IMR-90 (cell line): ENCODE data around the gene ZFHX3. TPM values are rescaled to one million over a fixed set of nuclear protein-coding genes. Genes with fewer than 3 reads are reported as not detected.

Experiments
- ATAC-seq: fragments of 200-7000 bp; cut with Tn5 transposase; 2 replicates; pipeline ENCODE4 v1.9.1; 2020; ENCODE audit warnings: low read depth, mild to moderate bottlenecking, moderate library complexity
- BruUV-seq: library from RNA; stranded (reverse); fragments of 400-500 nt; replicated peaks from 2 replicates; lab custom pipeline; 2021; lab: Mats Ljungman, UMichigan
- CTCF ChIA-PET: fragments of 300-600 bp; formaldehyde crosslinking; extraction: SDS; loops from one replicate; lab custom pipeline; 2021; ENCODE audit warnings: antibody characterized with exemption; lab: Yijun Ruan, JAX
- POLR2A ChIA-PET: fragments of 300-600 bp; sonication (Branson Sonifier 250); formaldehyde crosslinking; loops from one replicate; lab custom pipeline; 2022; ENCODE audit warnings: antibody characterized with exemption; ENCODE audit not compliant: unreplicated experiment; lab: Charles Lee
- DNase-seq: peaks from one replicate; pipeline ENCODE4 v3.0.0; 2013
- H2AFZ ChIP-seq: replicated peaks from 2 replicates; pipeline ENCODE3; 2013; ENCODE audit warnings: low read length, mild to moderate bottlenecking; ENCODE audit not compliant: poor library complexity
- H2AK5ac ChIP-seq: 2 replicates; pipeline ENCODE4 v1.6.1; 2013; ENCODE audit warnings: low read depth, low read length, inconsistent platforms
- H2AK9ac ChIP-seq: replicated peaks from 2 replicates; pipeline ENCODE3; 2013; ENCODE audit warnings: mild to moderate bottlenecking, low read depth, low read length, moderate library complexity; ENCODE audit not compliant: poor library complexity
- H2BK120ac ChIP-seq: 2 replicates; pipeline ENCODE4 v1.6.1; 2013; ENCODE audit warnings: low read depth, low read length, inconsistent platforms
- H2BK15ac ChIP-seq: 3 replicates; pipeline ENCODE4 v1.6.1; 2013; ENCODE audit warnings: low read depth, low read length, inconsistent platforms
- H2BK20ac ChIP-seq: 2 replicates; pipeline ENCODE4 v1.6.1; 2013; ENCODE audit warnings: low read depth, mild to moderate bottlenecking, inconsistent platforms, low read length, moderate library complexity
- H2BK5ac ChIP-seq: 2 replicates; pipeline ENCODE4 v1.6.1; 2013; ENCODE audit warnings: mild to moderate bottlenecking, low read depth, low read length, inconsistent platforms; ENCODE audit not compliant: poor library complexity, severe bottlenecking
- H3K14ac ChIP-seq: replicated peaks from 2 replicates; pipeline ENCODE4 v1.6.1; 2013; ENCODE audit warnings: low read depth, low read length, inconsistent platforms
- H3K18ac ChIP-seq: 2 replicates; pipeline ENCODE4 v1.6.1; 2013; ENCODE audit warnings: low read depth, low read length, control low read depth
- H3K23ac ChIP-seq: 2 replicates; pipeline ENCODE4 v1.6.1; 2013; ENCODE audit warnings: low read depth, low read length, inconsistent platforms
- H3K27ac ChIP-seq: 2 replicates; pipeline ENCODE4 v1.5.1; 2013; ENCODE audit warnings: mild to moderate bottlenecking, control low read depth, low read length; ENCODE audit not compliant: insufficient read depth
- H3K27me3 ChIP-seq: 2 replicates; pipeline ENCODE4 v1.6.1; 2013; ENCODE audit warnings: low read length; ENCODE audit not compliant: control insufficient read depth, insufficient read depth
- H3K36me3 ChIP-seq: 2 replicates; pipeline ENCODE4 v1.6.1; 2013; ENCODE audit warnings: low read length, mixed read lengths; ENCODE audit not compliant: control insufficient read depth, insufficient read depth
- H3K4ac ChIP-seq: 2 replicates; pipeline ENCODE4 v1.6.1; 2013; ENCODE audit warnings: low read depth, low read length, inconsistent platforms
- H3K4me1 ChIP-seq: 2 replicates; pipeline ENCODE4 v1.6.1; 2013; ENCODE audit warnings: low read length, mixed read lengths; ENCODE audit not compliant: control insufficient read depth, insufficient read depth
- H3K4me2 ChIP-seq: 2 replicates; pipeline ENCODE4 v1.6.1; 2013; ENCODE audit warnings: low read depth, mild to moderate bottlenecking, control low read depth, low read length, moderate library complexity
- H3K4me3 ChIP-seq: 2 replicates; pipeline ENCODE4 v1.5.1; 2013; ENCODE audit warnings: low read depth, mild to moderate bottlenecking, control low read depth, low read length, moderate library complexity; ENCODE audit not compliant: insufficient read depth
- H3K56ac ChIP-seq: 2 replicates; pipeline ENCODE4 v1.6.1; 2013; ENCODE audit warnings: low read length, inconsistent platforms; ENCODE audit not compliant: insufficient read depth; ENCODE audit errors: extremely low read depth
- H3K79me1 ChIP-seq, 2 experiments: 2 replicates each; pipeline ENCODE4 v1.6.1; 2013; ENCODE audit warnings: low read length in 2 of 2, inconsistent platforms in 1 of 2, low read depth in 1 of 2
- H3K9ac ChIP-seq: 2 replicates; pipeline ENCODE4 v1.6.1; 2013; ENCODE audit warnings: low read depth, low read length, control low read depth
- H3K9me1 ChIP-seq: 2 replicates; pipeline ENCODE4 v1.6.1; 2013; ENCODE audit warnings: low read length, inconsistent platforms; ENCODE audit not compliant: insufficient read depth
- H3K9me3 ChIP-seq: 2 replicates; pipeline ENCODE4 v1.6.1; 2013; ENCODE audit warnings: low read length; ENCODE audit not compliant: control insufficient read depth, insufficient read depth
- H4K20me1 ChIP-seq: 2 replicates; pipeline ENCODE4 v1.6.1; 2013; ENCODE audit warnings: low read length, inconsistent platforms; ENCODE audit not compliant: insufficient read depth
- H4K5ac ChIP-seq: 2 replicates; pipeline ENCODE4 v1.6.1; 2013; ENCODE audit warnings: mild to moderate bottlenecking, low read depth, low read length, control low read depth
- H4K8ac ChIP-seq, 2 experiments: 2 replicates each; pipeline ENCODE4 v1.6.1; 2013; ENCODE audit warnings: low read depth in 2 of 2, low read length in 2 of 2, control low read depth in 1 of 2, inconsistent platforms in 1 of 2
- H4K91ac ChIP-seq: 2 replicates; pipeline ENCODE4 v1.6.1; 2013; ENCODE audit warnings: low read depth, low read length, inconsistent platforms; ENCODE audit not compliant: insufficient read depth
- BHLHE40 ChIP-seq: fragments of 150-350 bp; IDR thresholded peaks from 2 replicates; pipeline ENCODE4 v1.6.1; 2016; ENCODE audit warnings: mild to moderate bottlenecking, low read depth, low read length
- CEBPB ChIP-seq: IDR thresholded peaks from 2 replicates; pipeline ENCODE4 v1.6.1; 2012; ENCODE audit warnings: low read depth, low read length, improper control_type of control experiment
- CHD1 ChIP-seq: IDR thresholded peaks from 2 replicates; pipeline ENCODE4 v1.6.1; 2012; ENCODE audit warnings: low read depth, low read length, improper control_type of control experiment
- FOS ChIP-seq: fragments of 150-350 bp; IDR thresholded peaks from 2 replicates; pipeline ENCODE4 v1.6.1; 2016; ENCODE audit warnings: low read depth, low read length
- MAFK ChIP-seq: IDR thresholded peaks from 2 replicates; pipeline ENCODE4 v1.6.1; 2012; ENCODE audit warnings: low read depth, low read length, improper control_type of control experiment
- MAZ ChIP-seq: IDR thresholded peaks from 2 replicates; pipeline ENCODE4 v1.6.1; 2012; ENCODE audit warnings: low read depth, mild to moderate bottlenecking, low read length, improper control_type of control experiment, moderate library complexity, borderline replicate concordance
- MXI1 ChIP-seq: IDR thresholded peaks from 2 replicates; pipeline ENCODE4 v1.6.1; 2012; ENCODE audit warnings: low read depth, mild to moderate bottlenecking, low read length, moderate library complexity, borderline replicate concordance
- NFE2L2 ChIP-seq: fragments of 150-350 bp; IDR thresholded peaks from 2 replicates; pipeline ENCODE4 v1.6.1; 2016; ENCODE audit warnings: low read depth, mild to moderate bottlenecking, low read length
- POLR2A ChIP-seq: IDR thresholded peaks from 2 replicates; pipeline ENCODE4 v1.6.1; 2012; ENCODE audit warnings: mild to moderate bottlenecking, low read depth, low read length
- RAD21 ChIP-seq: IDR thresholded peaks from 2 replicates; pipeline ENCODE4 v1.6.1; 2012; ENCODE audit warnings: low read length, improper control_type of control experiment
- RFX5 ChIP-seq: IDR thresholded peaks from 2 replicates; pipeline ENCODE4 v1.8.0; 2012; ENCODE audit warnings: low read depth, mild to moderate bottlenecking, low read length, moderate library complexity
- SMC3 ChIP-seq: fragments of 150-350 bp; IDR thresholded peaks from 2 replicates; pipeline ENCODE4 v1.6.1; 2016; ENCODE audit warnings: low read depth, mild to moderate bottlenecking, antibody characterized with exemption, low read length, moderate library complexity
- WGBS, 2 experiments: methylation state at CpG; one replicate each; pipeline versions ENCODE4 v1.1.5 to v1.1.7; 2013; ENCODE audit warnings: missing lambda C conversion rate in 2 of 2; ENCODE audit not compliant: insufficient read length in 1 of 2; ENCODE audit errors: extremely low coverage in 2 of 2; 5-methylcytosine and 5-hydroxymethylcytosine counted together
- dilution Hi-C: fragments of 300-500 bp; cut with HindIII; formaldehyde crosslinking; loops from one replicate; pipeline ENCODE4 v1.14.3; 2018; ENCODE audit warnings: low sequenced_read_pairs; ENCODE audit not compliant: unreplicated experiment
- in situ Hi-C: fragments of 300-500 bp; cut with MboI; formaldehyde crosslinking; loops from 3 replicates; pipeline ENCODE4 v1.14.3; 2019; ENCODE audit warnings: low sequenced_read_pairs, inconsistent platforms, mixed read lengths
- intact Hi-C: fragments of 100-400 bp; cut with micrococcal nuclease; formaldehyde crosslinking; loops from 2 replicates; pipeline ENCODE4 v1.10.0; 2022
- polyA plus RNA-seq, 3 experiments: library from polyadenylated mRNA; depleted of rRNA; stranded (reverse); fragments of >200 nt; gene quantifications; 2 replicates each; pipeline ENCODE4 v1.2.3, GENCODE V29; 2012; ENCODE audit warnings: low replicate concordance in 1 of 3
- total RNA-seq: library from RNA; depleted of rRNA; stranded (reverse); fragments of >200 nt; gene quantifications from 2 replicates; pipeline ENCODE4 v1.2.3, GENCODE V29; 2012
- TF ChIP-seq, protein P1 (sequence below): conservative IDR thresholded peaks from 2 replicates; pipeline ENCODE4 v1.5.1; 2012; ENCODE audit warnings: mild to moderate bottlenecking, low read depth, low read length, improper control_type of control experiment
- TF ChIP-seq, protein P2 (sequence below): fragments of 150-350 bp; IDR thresholded peaks from 2 replicates; pipeline ENCODE4 v1.6.1; 2017; ENCODE audit warnings: mild to moderate bottlenecking, antibody characterized with exemption, low read length, low read depth
- TF ChIP-seq, protein P3 (sequence below): fragments of 150-350 bp; IDR thresholded peaks from 2 replicates; pipeline ENCODE4 v1.6.1; 2016; ENCODE audit warnings: low read depth, mild to moderate bottlenecking, low read length, moderate library complexity, borderline replicate concordance

Gene ZFHX3
- total and polyA plus RNA-seq, 2 of the 4 experiments (the other 2 are of a cell fraction), result 1.4 to 1.7 TPM

DNA sequence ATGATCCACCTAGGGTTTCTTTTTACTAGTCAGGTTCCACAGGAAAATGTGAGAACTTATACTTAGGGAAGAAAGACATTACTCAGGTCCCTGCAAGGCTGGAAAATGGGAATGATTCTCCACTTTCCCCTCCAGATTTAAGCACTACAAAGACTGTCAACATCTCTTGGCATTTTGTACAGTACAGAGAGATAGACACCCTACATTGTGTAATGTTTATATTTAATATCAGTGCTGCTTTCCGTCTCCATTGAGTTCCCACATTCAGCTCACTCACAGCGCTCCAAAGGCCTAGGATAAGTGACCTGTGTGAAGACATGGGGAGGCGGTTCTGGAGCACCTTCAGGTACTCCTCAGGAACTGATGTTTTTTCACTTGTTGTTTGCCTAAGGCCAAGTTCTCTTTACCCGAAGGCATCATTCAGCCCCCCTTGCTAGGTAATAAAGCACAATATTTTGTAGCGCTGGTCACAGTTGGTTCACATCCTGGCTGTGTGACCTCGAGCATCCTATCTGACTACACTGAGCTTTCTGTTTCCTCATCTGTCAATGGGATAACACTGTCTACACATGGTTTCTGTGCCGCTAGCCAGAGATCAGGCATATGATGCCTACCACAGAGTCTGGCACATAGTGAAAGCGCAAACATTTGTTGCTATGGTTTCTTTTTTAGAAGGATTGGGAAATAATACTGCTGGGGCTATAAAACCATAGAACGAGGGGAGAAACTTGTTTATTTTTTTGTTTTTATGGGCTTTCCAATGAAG, 226.6 kb downstream of the ZFHX3 start:
- H3K27ac ChIP-seq, result no peak overlapping the region
- CTCF ChIA-PET, result interaction anchor here (0.6 kb wide), 1 partner anchor 375 kb away, joined by 3 read pairs; no protein-coding TSS in a partner anchor
- no peak for ATAC-seq
- no peak for TF ChIP-seq NFE2L2
- TF ChIP-seq, protein P1, sequence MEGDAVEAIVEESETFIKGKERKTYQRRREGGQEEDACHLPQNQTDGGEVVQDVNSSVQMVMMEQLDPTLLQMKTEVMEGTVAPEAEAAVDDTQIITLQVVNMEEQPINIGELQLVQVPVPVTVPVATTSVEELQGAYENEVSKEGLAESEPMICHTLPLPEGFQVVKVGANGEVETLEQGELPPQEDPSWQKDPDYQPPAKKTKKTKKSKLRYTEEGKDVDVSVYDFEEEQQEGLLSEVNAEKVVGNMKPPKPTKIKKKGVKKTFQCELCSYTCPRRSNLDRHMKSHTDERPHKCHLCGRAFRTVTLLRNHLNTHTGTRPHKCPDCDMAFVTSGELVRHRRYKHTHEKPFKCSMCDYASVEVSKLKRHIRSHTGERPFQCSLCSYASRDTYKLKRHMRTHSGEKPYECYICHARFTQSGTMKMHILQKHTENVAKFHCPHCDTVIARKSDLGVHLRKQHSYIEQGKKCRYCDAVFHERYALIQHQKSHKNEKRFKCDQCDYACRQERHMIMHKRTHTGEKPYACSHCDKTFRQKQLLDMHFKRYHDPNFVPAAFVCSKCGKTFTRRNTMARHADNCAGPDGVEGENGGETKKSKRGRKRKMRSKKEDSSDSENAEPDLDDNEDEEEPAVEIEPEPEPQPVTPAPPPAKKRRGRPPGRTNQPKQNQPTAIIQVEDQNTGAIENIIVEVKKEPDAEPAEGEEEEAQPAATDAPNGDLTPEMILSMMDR, result no peak
- no peak for TF ChIP-seq CHD1
- no peak for TF ChIP-seq MAZ
- TF ChIP-seq FOS, result no peak
- no peak for TF ChIP-seq RFX5
- no peak for TF ChIP-seq RAD21
- TF ChIP-seq POLR2A, result no peak
- TF ChIP-seq MAFK, result no peak
- no peak for TF ChIP-seq BHLHE40
- TF ChIP-seq, protein P2, sequence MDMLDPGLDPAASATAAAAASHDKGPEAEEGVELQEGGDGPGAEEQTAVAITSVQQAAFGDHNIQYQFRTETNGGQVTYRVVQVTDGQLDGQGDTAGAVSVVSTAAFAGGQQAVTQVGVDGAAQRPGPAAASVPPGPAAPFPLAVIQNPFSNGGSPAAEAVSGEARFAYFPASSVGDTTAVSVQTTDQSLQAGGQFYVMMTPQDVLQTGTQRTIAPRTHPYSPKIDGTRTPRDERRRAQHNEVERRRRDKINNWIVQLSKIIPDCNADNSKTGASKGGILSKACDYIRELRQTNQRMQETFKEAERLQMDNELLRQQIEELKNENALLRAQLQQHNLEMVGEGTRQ, result no peak
- no peak for TF ChIP-seq MXI1
- TF ChIP-seq CEBPB, result no peak
- TF ChIP-seq SMC3, result no peak
- TF ChIP-seq, protein P3, sequence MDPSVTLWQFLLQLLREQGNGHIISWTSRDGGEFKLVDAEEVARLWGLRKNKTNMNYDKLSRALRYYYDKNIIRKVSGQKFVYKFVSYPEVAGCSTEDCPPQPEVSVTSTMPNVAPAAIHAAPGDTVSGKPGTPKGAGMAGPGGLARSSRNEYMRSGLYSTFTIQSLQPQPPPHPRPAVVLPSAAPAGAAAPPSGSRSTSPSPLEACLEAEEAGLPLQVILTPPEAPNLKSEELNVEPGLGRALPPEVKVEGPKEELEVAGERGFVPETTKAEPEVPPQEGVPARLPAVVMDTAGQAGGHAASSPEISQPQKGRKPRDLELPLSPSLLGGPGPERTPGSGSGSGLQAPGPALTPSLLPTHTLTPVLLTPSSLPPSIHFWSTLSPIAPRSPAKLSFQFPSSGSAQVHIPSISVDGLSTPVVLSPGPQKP, result no peak

More for the DNA sequence above, 226.6 kb downstream of the ZFHX3 start:
- H3K18ac ChIP-seq, result no peak overlapping the region
- intact Hi-C loops, result no loop called here
- 97% methylated on average over 5 of the region's 9 CpGs; no CpG with 5 or more reads in 1 of the 2 experiments for WGBS, 2 experiments
- dilution Hi-C loops, result no loop called here
- H3K14ac ChIP-seq, result no peak overlapping the region
- H4K8ac ChIP-seq, result no peak overlapping the region
- no peak overlapping the region for H4K91ac ChIP-seq
- no peak overlapping the region for H4K5ac ChIP-seq
- peaks cover 6 to 15% of the 10 kb centered on the region in 2 experiments; a peak in 3 of 4 replicates for H3K79me1 ChIP-seq
- no peak overlapping the region for H3K56ac ChIP-seq
- no peak for DNase-seq
- H2AFZ ChIP-seq, result no peak overlapping the region
- H3K9me3 ChIP-seq, result no peaks in the 10 kb centered on the region
- no peak overlapping the region for H3K4me3 ChIP-seq
- H2BK120ac ChIP-seq, result no peak overlapping the region
- no peak overlapping the region for H2BK20ac ChIP-seq
- H3K27me3 ChIP-seq, result no peaks in the 10 kb centered on the region
- no peak overlapping the region for H2AK5ac ChIP-seq
- BruUV-seq, result no TSS peak
- no peak overlapping the region for H3K4ac ChIP-seq
- H3K36me3 ChIP-seq, result no peaks in the 10 kb centered on the region; the same call in none of the 2 replicates
- H4K20me1 ChIP-seq, result no peaks in the 10 kb centered on the region
- in situ Hi-C loops, result no loop called here
- H3K4me2 ChIP-seq, result no peak overlapping the region
- no peak overlapping the region for H2BK15ac ChIP-seq
- H2BK5ac ChIP-seq, result no peak overlapping the region
- H3K23ac ChIP-seq, result no peak overlapping the region
- no peak overlapping the region for H2AK9ac ChIP-seq
- peaks cover 19% of the 10 kb centered on the region for H3K9me1 ChIP-seq
- POLR2A ChIA-PET, result no interaction called here
- H3K4me1 ChIP-seq, result peaks cover 10% of the 10 kb centered on the region
- H3K9ac ChIP-seq, result no peak overlapping the region
